ENCODE data around the gene PPP1R15B. TPM values are rescaled to one million over a fixed set of nuclear protein-coding genes. Genes with fewer than 3 reads are reported as not detected.

PPP1R15B gene
- total RNA-seq, 1 experiment from 2014 or later, result 69.3 TPM

GRCh38 chr1:204411451-204412204 lies at the start of gene PPP1R15B (continued):
- TF ChIP-seq REST (IDR thresholded peaks at IDR 0.05; ENCODE audit: low read depth) (no peak), POLR2A (IDR thresholded peaks at IDR 0.05; ENCODE audit: borderline replicate concordance, extremely low read depth, insufficient read depth, insufficient read length) (peak; percentile 66), POLR2AphosphoS5 (IDR thresholded peaks at IDR 0.05; ENCODE audit: low read depth, low read length) (peak; percentile 96), SIN3A (IDR thresholded peaks at IDR 0.05; ENCODE audit: low read depth) (peak; percentile 89), ELF1 (IDR thresholded peaks at IDR 0.05; ENCODE audit: borderline replicate concordance, low read depth) (peak; percentile 91; the same call in 1 of the 2 replicates), FOSL1 (IDR thresholded peaks at IDR 0.05; ENCODE audit: low read depth) (no peak), ZFX (IDR thresholded peaks at IDR 0.05) (peak; percentile 66; the same call in 1 of the 2 replicates)

- H3K4me1 ChIP-seq (ENCODE audit: control insufficient read depth in 1 of 2, insufficient read depth in 2 of 2, low read length in 2 of 2), result no peaks in the 10 kb centered on the region
- no peak overlapping the region for H3K27ac ChIP-seq (ENCODE audit: low read depth, low read length)
- ChIA-PET CTCF (no interaction called here), POLR2A (no interaction called here), RAD21 (ENCODE audit: low non-redundant PET in 1 of 2, low total read pairs in 2 of 2, uncharacterized antibody in 2 of 2, unreplicated experiment in 2 of 2) (no interaction called here)
- BruUV-seq (replicated peaks), result no TSS peak
- H3K9ac ChIP-seq (ENCODE audit: low read length), result no peak overlapping the region
- H3K4me3 ChIP-seq (replicated peaks in 1 of 2; ENCODE audit: low read depth in 1 of 2, low read length in 2 of 2), result no peak overlapping the region
- TF ChIP-seq SIN3A (IDR thresholded peaks at IDR 0.05; ENCODE audit: low read depth) (no peak), SP1 (IDR thresholded peaks at IDR 0.05; ENCODE audit: low read depth) (no peak), POLR2AphosphoS5 (IDR thresholded peaks at IDR 0.05; ENCODE audit: low read depth, low read length) (no peak), CEBPB (IDR thresholded peaks at IDR 0.05; ENCODE audit: low read depth) (no peak)
- no peak for ATAC-seq
- DNase-seq (ENCODE audit: low read depth, low spot score), result no peak
- H3K9me3 ChIP-seq (ENCODE audit: control insufficient read depth in 1 of 2, insufficient read depth in 1 of 2, low read depth in 1 of 2, low read length in 2 of 2), result no peaks in the 10 kb centered on the region
- no peaks in the 10 kb centered on the region for H3K27me3 ChIP-seq (ENCODE audit: insufficient read depth, low read length)
- intact Hi-C loops (cut with micrococcal nuclease), result no loop called here
- H2AFZ ChIP-seq (ENCODE audit: low read depth, low read length, poor library complexity, severe bottlenecking), result no peak overlapping the region
- no peaks in the 10 kb centered on the region for H3K79me2 ChIP-seq (ENCODE audit: insufficient read depth, low read length)
- no peaks in the 10 kb centered on the region; a peak in 1 of 4 replicates for H3K36me3 ChIP-seq (ENCODE audit: control insufficient read depth in 1 of 2, insufficient read depth in 2 of 2, low read length in 2 of 2)
- no peaks in the 10 kb centered on the region for H4K20me1 ChIP-seq (ENCODE audit: insufficient read depth)
- no peak overlapping the region for H3K4me2 ChIP-seq (ENCODE audit: low read length)
- H3K9me2 ChIP-seq (ENCODE audit: insufficient read depth), result no peaks in the 10 kb centered on the region
Measured at GRCh38 chr1:204460346-204460745, 48.7 kb upstream of the PPP1R15B start.

All from HCT116 (cell line).